ENCODE results near the gene MIPOL1. TPM values are rescaled to one million over a fixed set of nuclear protein-coding genes. Genes with fewer than 3 reads are reported as not detected.

MIPOL1 gene
- total and polyA plus RNA-seq, 12 donors, result 1.1 to 9.2 (median 5.4) TPM

- H3K9me3 ChIP-seq, result no peaks in the 10 kb centered on the region
- intact Hi-C loops (cut with DNase I), result loop anchor here in 1 of 10 donors (2.0 kb wide), 1 partner anchor 62 kb away; no protein-coding TSS in a partner anchor
- no peak for ATAC-seq
- no peak overlapping the region for H3K27ac ChIP-seq
- WGBS, 2 donors, result 91% methylated on average over 5 of the region's 5 CpGs
- no peaks in the 10 kb centered on the region for H3K36me3 ChIP-seq
- H3K27me3 ChIP-seq, result peaks cover 0 to 4% (median 0%) of the 10 kb centered on the region in 7 donors
- H3K4me3 ChIP-seq, result peak overlapping the region in 4 of 10 donors; percentile 59 to 80 (median 68)
- peaks cover 0 to 15% (median 7%) of the 10 kb centered on the region in 9 donors for H3K4me1 ChIP-seq
- DNase-seq, result no peak
- no peak for TF ChIP-seq CTCF (IDR thresholded peaks at IDR 0.05)
Observed at GRCh38 chr14:37198907-37199306, 1.2 kb downstream of the MIPOL1 start.

DNA sequence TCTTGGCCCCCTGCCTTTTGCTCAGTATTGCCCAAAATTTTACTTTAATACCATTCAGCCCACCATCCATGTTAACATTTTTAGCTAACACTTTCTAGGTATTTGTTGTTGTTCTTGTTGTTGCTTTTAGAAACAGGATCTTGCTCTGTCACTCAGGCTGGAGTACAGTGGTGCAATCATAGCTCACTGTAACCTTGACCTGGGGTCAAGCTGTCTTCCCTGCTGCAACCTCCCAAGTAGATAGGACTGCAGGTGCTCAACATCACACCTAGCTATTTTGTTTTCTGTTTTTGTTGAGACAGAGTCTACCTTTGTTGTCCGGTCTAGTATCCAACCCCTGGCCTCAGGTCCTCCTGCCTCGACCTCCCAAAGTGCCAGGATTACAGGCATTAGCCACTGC is 4.0 kb downstream of the MIPOL1 start:
- ATAC-seq, result no peak

GRCh38 chr14:37202265-37202664 is 4.5 kb downstream of the MIPOL1 start:
- Histone ChIP-seq H3K4me3 (no peak overlapping the region), H3K27me3 (peaks cover 0 to 4% (median 0%) of the 10 kb centered on the region in 7 donors), H3K36me3 (no peaks in the 10 kb centered on the region), H3K4me1 (peaks cover 0 to 10% (median under 1%) of the 10 kb centered on the region in 9 donors), H3K9me3 (peaks cover 0 to 22% (median 7%) of the 10 kb centered on the region in 11 donors), H3K27ac (no peak overlapping the region)
- WGBS, 2 donors, result 95 to 97% methylated on average over 2 of the region's 2 CpGs
- TF ChIP-seq CTCF (IDR thresholded peaks at IDR 0.05), result no peak
- intact Hi-C loops (cut with DNase I), result no loop called here
- ATAC-seq (no peak), DNase-seq (no peak)

More for the DNA sequence above, 4.0 kb downstream of the MIPOL1 start:
- H3K27me3 ChIP-seq, result peaks cover 0 to 4% (median 0%) of the 10 kb centered on the region in 7 donors
- DNase-seq, result no peak
- H3K27ac ChIP-seq, result no peak overlapping the region
- peaks cover 0 to 21% (median 7%) of the 10 kb centered on the region in 11 donors for H3K9me3 ChIP-seq
- WGBS, 2 donors, result 88 to 92% methylated on average over 2 of the region's 2 CpGs
- no peak overlapping the region for H3K4me3 ChIP-seq
- peaks cover 0 to 15% (median 6%) of the 10 kb centered on the region in 9 donors for H3K4me1 ChIP-seq
- no peak for TF ChIP-seq CTCF (IDR thresholded peaks at IDR 0.05)
- no peaks in the 10 kb centered on the region for H3K36me3 ChIP-seq
- intact Hi-C loops (cut with DNase I), result no loop called here

DNA sequence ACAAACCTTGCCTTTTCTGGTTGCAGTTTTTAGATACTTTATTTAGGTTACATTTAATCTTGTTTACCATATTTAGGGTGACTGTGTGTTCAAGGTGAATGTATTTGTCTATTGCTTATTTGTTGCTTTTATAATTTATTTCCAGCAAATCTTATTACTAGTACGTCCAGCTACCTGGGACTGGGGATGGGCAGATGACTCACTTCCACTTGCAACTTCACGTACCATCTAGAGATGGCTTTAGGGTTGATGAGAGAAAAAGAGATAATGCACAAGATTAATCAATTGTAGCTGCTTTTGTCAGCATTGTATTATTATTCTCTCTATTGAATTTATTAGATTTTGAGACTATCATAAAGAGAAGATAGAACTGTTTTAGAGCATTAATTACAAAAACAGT is 5.1 kb downstream of the MIPOL1 start:
- intact Hi-C loops (cut with DNase I), result no loop called here
- no peak for ATAC-seq
- DNase-seq, result no peak
- Histone ChIP-seq H3K27ac (no peak overlapping the region), H3K36me3 (no peaks in the 10 kb centered on the region), H3K9me3 (peaks cover 0 to 22% (median 7%) of the 10 kb centered on the region in 11 donors), H3K4me1 (peaks cover 0 to 10% (median 0%) of the 10 kb centered on the region in 9 donors), H3K27me3 (peaks cover 0 to 3% (median 0%) of the 10 kb centered on the region in 7 donors), H3K4me3 (no peak overlapping the region)
- WGBS, 2 donors, result 77 to 86% methylated on average over 2 of the region's 2 CpGs
- TF ChIP-seq CTCF (IDR thresholded peaks at IDR 0.05), result no peak
